Naive thymus-derived CD4-positive, alpha-beta T cell (primary cell): ENCODE measurements around the gene CCSER1. TPM values are rescaled to one million over a fixed set of nuclear protein-coding genes. Genes with fewer than 3 reads are reported as not detected.

Source experiments
- ATAC-seq: fragments of 150-1000 bp; cut with Tn5 transposase; 2 replicates; pipeline ENCODE4 v1.10.0; 2021; ENCODE audit warnings: mild to moderate bottlenecking, moderate library complexity
- CTCF ChIA-PET: fragments of 350-600 bp; sonication (Branson Sonifier 250); formaldehyde crosslinking; loops from one replicate; lab custom pipeline; 2021; ENCODE audit warnings: antibody characterized with exemption; lab: Charles Lee
- POLR2A ChIA-PET: fragments of 350-600 bp; sonication (Branson Sonifier 250); formaldehyde crosslinking; loops from one replicate; lab custom pipeline; 2021; ENCODE audit warnings: antibody characterized with exemption, inconsistent platforms; lab: Charles Lee
- DNase-seq, 9 donors: peaks; one replicate each; pipeline versions ENCODE4 v3.0.0 to v3.0.0-alpha.2; 2020 to 2022; ENCODE audit warnings: mixed read lengths in 1 of 9
- H3K27ac ChIP-seq: one replicate; pipeline ENCODE4 v1.7.0; 2013; ENCODE audit warnings: mild to moderate bottlenecking, low read depth, low read length, moderate library complexity
- H3K27me3 ChIP-seq, 2 donors: one replicate each; pipeline ENCODE4 v1.7.0; 2013; ENCODE audit warnings: low read length in 2 of 2, mild to moderate bottlenecking in 2 of 2, moderate library complexity in 2 of 2; ENCODE audit not compliant: control insufficient read depth in 2 of 2, insufficient read depth in 2 of 2
- H3K36me3 ChIP-seq, 3 experiments: 1 replicate in 2 of 3; 2 replicates in 1 of 3; pipeline ENCODE4 v1.7.0; 2013; ENCODE audit warnings: low read length in 3 of 3, mild to moderate bottlenecking in 3 of 3, moderate library complexity in 1 of 3; ENCODE audit not compliant: insufficient read depth in 3 of 3, control insufficient read depth in 2 of 3
- H3K4me1 ChIP-seq, 2 donors: one replicate each; pipeline ENCODE4 v1.7.0; 2013; ENCODE audit warnings: low read length in 2 of 2, mild to moderate bottlenecking in 2 of 2, moderate library complexity in 1 of 2; ENCODE audit not compliant: control insufficient read depth in 2 of 2, insufficient read depth in 2 of 2
- H3K4me3 ChIP-seq: 2 replicates; pipeline ENCODE4 v1.7.0; 2013; ENCODE audit warnings: mild to moderate bottlenecking, low read length
- H3K9me3 ChIP-seq, 3 experiments: 1 replicate in 2 of 3; 2 replicates in 1 of 3; pipeline ENCODE4 v1.7.0; 2013; ENCODE audit warnings: low read length in 3 of 3; ENCODE audit not compliant: control insufficient read depth in 2 of 3
- H3K27ac Mint-ChIP-seq, 9 donors: one replicate each; pipeline ENCODE4 v1.8.0; 2020 to 2022; ENCODE audit warnings: mixed read lengths in 9 of 9, mild to moderate bottlenecking in 8 of 9, moderate library complexity in 5 of 9, inconsistent platforms in 2 of 9
- H3K27me3 Mint-ChIP-seq, 5 donors: one replicate each; pipeline ENCODE4 v1.8.0; 2021 to 2022; ENCODE audit warnings: mixed read lengths in 5 of 5, mild to moderate bottlenecking in 1 of 5
- H3K36me3 Mint-ChIP-seq, 5 donors: one replicate each; pipeline ENCODE4 v1.8.0; 2020 to 2022; ENCODE audit warnings: mixed read lengths in 5 of 5, mild to moderate bottlenecking in 3 of 5, inconsistent platforms in 1 of 5
- H3K4me1 Mint-ChIP-seq, 7 donors: one replicate each; pipeline ENCODE4 v1.8.0; 2020 to 2022; ENCODE audit warnings: mixed read lengths in 7 of 7, mild to moderate bottlenecking in 3 of 7, inconsistent platforms in 1 of 7
- H3K4me3 Mint-ChIP-seq, 10 donors: one replicate each; pipeline ENCODE4 v1.8.0; 2020 to 2022; ENCODE audit warnings: mild to moderate bottlenecking in 10 of 10, mixed read lengths in 10 of 10, moderate library complexity in 6 of 10, inconsistent platforms in 2 of 10
- H3K9me3 Mint-ChIP-seq, 11 donors: one replicate each; pipeline ENCODE4 v1.8.0; 2020 to 2022; ENCODE audit warnings: mixed read lengths in 11 of 11, mild to moderate bottlenecking in 4 of 11, inconsistent platforms in 1 of 11, moderate library complexity in 1 of 11
- intact Hi-C, 2 donors: fragments of 100-400 bp; cut with micrococcal nuclease; formaldehyde crosslinking; loops; one replicate each; pipeline ENCODE4 v1.15.1; 2023
- polyA plus RNA-seq, 2 donors: library from polyadenylated mRNA; unstranded; fragments of 300-500 nt; fragmentation: Illumina TruSeq; gene quantifications; one replicate each; pipeline ENCODE4 v1.2.3, GENCODE V29; 2021
- total RNA-seq, 6 experiments: library from RNA in 5 of 6; stranded (reverse) in 5 of 6; gene quantifications; 1 replicate in 5 of 6; 2 replicates in 1 of 6; pipeline ENCODE4 v1.2.3 and lab custom pipeline; 2021 to 2026

Gene CCSER1
- total and polyA plus RNA-seq, 7 experiments from 2014 or later: 0.30 to 4.0 (median 1.4) TPM; not detected in 3

DNA sequence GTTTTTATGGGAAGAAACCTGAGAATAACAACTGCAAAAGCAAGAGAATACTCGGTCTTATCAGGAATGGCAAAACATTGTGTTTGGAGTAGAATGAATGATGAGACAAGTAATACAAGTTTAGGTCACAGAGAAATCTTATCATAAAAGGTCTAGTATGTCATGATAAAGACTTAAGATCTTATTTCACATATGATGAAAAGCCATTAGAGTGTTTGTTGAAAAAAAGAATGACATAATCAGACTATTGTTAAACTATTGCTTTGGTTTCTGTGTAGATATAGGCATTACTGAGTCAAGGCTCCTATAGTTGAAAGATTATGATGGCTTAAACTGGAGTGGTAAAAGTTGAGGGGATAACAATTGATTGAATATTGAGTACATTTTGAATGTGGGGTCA, 603.6 kb downstream of the CCSER1 start:
- intact Hi-C loops: no loop called here
- H3K27ac Mint-ChIP-seq: no peak overlapping the region
- CTCF ChIA-PET: no interaction called here

GRCh38 chr4:90733211-90733610, 606.0 kb downstream of the CCSER1 start:
- Histone ChIP-seq H3K36me3 (no peaks in the 10 kb centered on the region), H3K4me1 (no peaks in the 10 kb centered on the region), H3K4me3 (no peak overlapping the region), H3K9me3 (no peaks in the 10 kb centered on the region), H3K27me3 (no peaks in the 10 kb centered on the region), H3K27ac (no peak overlapping the region)
- ChIA-PET POLR2A (no interaction called here), CTCF (no interaction called here)
- no peaks in the 10 kb centered on the region for H3K4me1 Mint-ChIP-seq
- peaks cover 0 to 15% (median 2%) of the 10 kb centered on the region in 11 donors for H3K9me3 Mint-ChIP-seq
- no peak for ATAC-seq
- H3K27ac Mint-ChIP-seq: no peak overlapping the region
- intact Hi-C loops: no loop called here
- H3K4me3 Mint-ChIP-seq: no peak overlapping the region
- H3K27me3 Mint-ChIP-seq: no peaks in the 10 kb centered on the region
- no peaks in the 10 kb centered on the region for H3K36me3 Mint-ChIP-seq
- DNase-seq: no peak

More for the DNA sequence above, 603.6 kb downstream of the CCSER1 start:
- no peak overlapping the region for H3K27ac ChIP-seq
- H3K4me1 ChIP-seq: no peaks in the 10 kb centered on the region
- no peaks in the 10 kb centered on the region for H3K9me3 ChIP-seq
- Mint-ChIP-seq H3K4me3 (no peak overlapping the region), H3K27me3 (no peaks in the 10 kb centered on the region), H3K4me1 (no peaks in the 10 kb centered on the region), H3K9me3 (peaks cover 0 to 14% (median 2%) of the 10 kb centered on the region in 11 donors), H3K36me3 (no peaks in the 10 kb centered on the region)
- no peaks in the 10 kb centered on the region for H3K27me3 ChIP-seq
- ATAC-seq (no peak), DNase-seq (no peak)
- no peaks in the 10 kb centered on the region for H3K36me3 ChIP-seq
- POLR2A ChIA-PET: no interaction called here
- H3K4me3 ChIP-seq: no peak overlapping the region

- POLR2A ChIA-PET: no interaction called here
- Mint-ChIP-seq H3K9me3 (peaks cover 0 to 14% (median 1%) of the 10 kb centered on the region in 11 donors), H3K27me3 (no peaks in the 10 kb centered on the region), H3K4me3 (no peak overlapping the region), H3K36me3 (no peaks in the 10 kb centered on the region), H3K4me1 (no peaks in the 10 kb centered on the region), H3K27ac (no peak overlapping the region)
- H3K36me3 ChIP-seq: no peaks in the 10 kb centered on the region
- DNase-seq: no peak
- ATAC-seq: no peak
- no peaks in the 10 kb centered on the region for H3K27me3 ChIP-seq
- H3K4me1 ChIP-seq: no peaks in the 10 kb centered on the region
- CTCF ChIA-PET: no interaction called here
- H3K9me3 ChIP-seq: no peaks in the 10 kb centered on the region
- intact Hi-C loops: no loop called here
- no peak overlapping the region for H3K4me3 ChIP-seq
- H3K27ac ChIP-seq: no peak overlapping the region
Measured at GRCh38 chr4:90745176-90745575, 618.0 kb downstream of the CCSER1 start.

GRCh38 chr4:90753068-90753467, 625.9 kb downstream of the CCSER1 start:
- H3K4me3 ChIP-seq: no peak overlapping the region
- no peaks in the 10 kb centered on the region for H3K36me3 Mint-ChIP-seq
- H3K4me1 ChIP-seq: no peaks in the 10 kb centered on the region
- no peak overlapping the region for H3K27ac Mint-ChIP-seq
- DNase-seq (no peak), ATAC-seq (no peak)
- H3K9me3 ChIP-seq: no peaks in the 10 kb centered on the region
- H3K27ac ChIP-seq: no peak overlapping the region
- H3K27me3 Mint-ChIP-seq: no peaks in the 10 kb centered on the region
- H3K36me3 ChIP-seq: no peaks in the 10 kb centered on the region
- no peak overlapping the region for H3K4me3 Mint-ChIP-seq
- intact Hi-C loops: loop anchor here in 1 of 2 donors (10.0 kb wide), 1 partner anchor 62 kb away; no protein-coding TSS in a partner anchor
- ChIA-PET POLR2A (no interaction called here), CTCF (no interaction called here)
- no peaks in the 10 kb centered on the region for H3K4me1 Mint-ChIP-seq
- peaks cover 0 to 3% (median 0%) of the 10 kb centered on the region in 11 donors for H3K9me3 Mint-ChIP-seq
- no peaks in the 10 kb centered on the region for H3K27me3 ChIP-seq

DNA sequence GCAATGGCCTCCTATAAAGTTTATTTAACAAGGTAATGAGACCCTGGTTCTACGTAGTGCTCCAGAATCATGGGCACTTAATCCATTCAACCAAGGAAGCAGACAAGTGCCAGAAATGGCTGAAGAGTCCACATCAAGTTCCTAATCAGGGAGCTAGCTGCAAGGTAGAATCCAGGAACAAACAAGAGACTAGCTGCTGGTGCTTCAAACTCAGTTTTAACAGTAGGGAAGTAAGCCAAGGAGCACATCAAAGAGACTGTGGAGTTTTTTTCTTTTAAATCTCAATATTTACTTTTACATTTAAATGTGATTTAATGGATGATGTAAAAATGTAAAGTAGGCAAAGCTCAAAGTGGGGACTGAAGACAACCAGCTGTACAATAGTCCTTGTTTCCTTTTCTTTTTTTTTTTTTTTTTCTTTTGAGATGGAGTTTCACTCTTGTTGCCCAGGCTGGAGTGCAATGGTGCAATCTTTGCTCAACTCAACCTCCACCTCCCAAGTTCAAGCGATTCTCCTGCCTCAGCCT, 630.4 kb downstream of the CCSER1 start:
- intact Hi-C loops: loop anchor here in 1 of 2 donors (10.0 kb wide), 1 partner anchor 57 kb away; no protein-coding TSS in a partner anchor
- POLR2A ChIA-PET: no interaction called here
- H3K4me1 ChIP-seq: no peaks in the 10 kb centered on the region
- Mint-ChIP-seq H3K27ac (no peak overlapping the region), H3K27me3 (no peaks in the 10 kb centered on the region), H3K4me3 (no peak overlapping the region), H3K9me3 (peaks cover 0 to 7% (median 2%) of the 10 kb centered on the region in 11 donors), H3K36me3 (no peaks in the 10 kb centered on the region), H3K4me1 (no peaks in the 10 kb centered on the region)
- H3K36me3 ChIP-seq: no peaks in the 10 kb centered on the region
- DNase-seq (no peak), ATAC-seq (no peak)
- H3K27me3 ChIP-seq: no peaks in the 10 kb centered on the region
- no peak overlapping the region for H3K4me3 ChIP-seq
- H3K27ac ChIP-seq: no peak overlapping the region
- CTCF ChIA-PET: no interaction called here
- no peaks in the 10 kb centered on the region for H3K9me3 ChIP-seq

DNA sequence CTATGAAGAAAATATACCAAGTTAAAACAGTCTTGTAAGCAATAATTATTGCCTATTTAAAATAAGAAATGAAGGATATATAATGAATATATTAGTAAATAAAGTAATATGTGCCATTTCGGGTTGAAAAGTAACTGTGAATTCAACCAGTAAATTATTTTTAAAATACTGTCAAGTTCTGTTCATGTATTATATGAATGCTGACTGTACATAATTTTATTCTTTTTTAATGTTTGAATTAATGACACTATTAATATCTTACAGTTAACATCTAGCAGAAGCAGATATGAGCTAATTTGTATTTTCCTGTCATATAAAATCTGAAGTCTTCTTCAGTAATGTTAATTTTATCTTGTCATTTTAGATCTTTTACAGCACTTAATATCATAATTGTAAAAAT, 632.9 kb downstream of the CCSER1 start:
- Histone ChIP-seq H3K9me3 (no peaks in the 10 kb centered on the region), H3K27me3 (no peaks in the 10 kb centered on the region), H3K4me1 (no peaks in the 10 kb centered on the region), H3K36me3 (no peaks in the 10 kb centered on the region), H3K27ac (no peak overlapping the region), H3K4me3 (no peak overlapping the region)
- DNase-seq: no peak
- peaks cover 0 to 17% (median 3%) of the 10 kb centered on the region in 11 donors for H3K9me3 Mint-ChIP-seq
- ChIA-PET CTCF (no interaction called here), POLR2A (no interaction called here)
- H3K27ac Mint-ChIP-seq: no peak overlapping the region
- H3K4me3 Mint-ChIP-seq: no peak overlapping the region
- no peaks in the 10 kb centered on the region for H3K4me1 Mint-ChIP-seq
- H3K27me3 Mint-ChIP-seq: no peaks in the 10 kb centered on the region
- no peak for ATAC-seq
- H3K36me3 Mint-ChIP-seq: no peaks in the 10 kb centered on the region
- intact Hi-C loops: no loop called here

- Histone ChIP-seq H3K27me3 (no peaks in the 10 kb centered on the region), H3K4me1 (no peaks in the 10 kb centered on the region), H3K36me3 (no peaks in the 10 kb centered on the region), H3K9me3 (no peaks in the 10 kb centered on the region), H3K27ac (no peak overlapping the region), H3K4me3 (no peak overlapping the region)
- Mint-ChIP-seq H3K27ac (no peak overlapping the region), H3K4me1 (no peaks in the 10 kb centered on the region), H3K27me3 (no peaks in the 10 kb centered on the region), H3K4me3 (no peak overlapping the region), H3K36me3 (no peaks in the 10 kb centered on the region), H3K9me3 (peaks cover 0 to 17% (median 2%) of the 10 kb centered on the region in 11 donors)
- DNase-seq (no peak), ATAC-seq (no peak)
- intact Hi-C loops: no loop called here
- ChIA-PET POLR2A (no interaction called here), CTCF (no interaction called here)
Measured at GRCh38 chr4:90766837-90767236, 639.6 kb downstream of the CCSER1 start.
